Trophoblast cell (in vitro differentiated cells and primary cell): ENCODE results near the gene POLA1.
"Not testable (repeated sequence)": the region's sequence is repeated elsewhere in the genome, so short reads cannot be mapped to it uniquely, and the experiment has no call there.

Experiments used
- DNase-seq, 2 donors: peaks; one replicate each; pipeline ENCODE4 v3.0.0-alpha.2; 2016
- H2AFZ ChIP-seq: 2 replicates; pipeline ENCODE4 v1.6.1; 2013; ENCODE audit warnings: low read length, moderate library complexity, mild to moderate bottlenecking; ENCODE audit not compliant: insufficient read depth, poor library complexity
- H2AK5ac ChIP-seq: 2 replicates; pipeline ENCODE4 v1.6.1; 2013; ENCODE audit warnings: mild to moderate bottlenecking, low read length
- H2BK120ac ChIP-seq: 2 replicates; pipeline ENCODE4 v1.6.1; 2013; ENCODE audit warnings: low read length, mild to moderate bottlenecking, moderate library complexity; ENCODE audit not compliant: insufficient read depth, poor library complexity
- H2BK12ac ChIP-seq: 2 replicates; pipeline ENCODE4 v1.6.1; 2013; ENCODE audit warnings: mild to moderate bottlenecking, low read length, moderate library complexity
- H2BK5ac ChIP-seq: 2 replicates; pipeline ENCODE4 v1.6.1; 2013; ENCODE audit warnings: low read length, low read depth, moderate library complexity, mild to moderate bottlenecking; ENCODE audit not compliant: poor library complexity
- H3K14ac ChIP-seq: 2 replicates; pipeline ENCODE4 v1.6.1; 2013; ENCODE audit warnings: mild to moderate bottlenecking, low read length
- H3K18ac ChIP-seq: 2 replicates; pipeline ENCODE4 v1.6.1; 2013; ENCODE audit warnings: mild to moderate bottlenecking, low read length
- H3K23ac ChIP-seq: 2 replicates; pipeline ENCODE4 v1.6.1; 2013; ENCODE audit warnings: low read length
- H3K27ac ChIP-seq: 2 replicates; pipeline ENCODE4 v1.5.1; 2013; ENCODE audit warnings: low read depth, mild to moderate bottlenecking, inconsistent platforms, low read length, moderate library complexity
- H3K27me3 ChIP-seq: 2 replicates; pipeline ENCODE4 v1.6.1; 2013; ENCODE audit warnings: inconsistent platforms, mild to moderate bottlenecking, low read length, moderate library complexity; ENCODE audit not compliant: insufficient read depth
- H3K36me3 ChIP-seq, 2 experiments: 1 replicate in 1 of 2; 2 replicates in 1 of 2; pipeline ENCODE4 v1.6.1; 2013; ENCODE audit warnings: low read length in 2 of 2, mild to moderate bottlenecking in 2 of 2, moderate library complexity in 1 of 2; ENCODE audit not compliant: insufficient read depth in 2 of 2, control insufficient read depth in 1 of 2
- H3K4ac ChIP-seq: 2 replicates; pipeline ENCODE4 v1.6.1; 2013; ENCODE audit warnings: low read depth, mild to moderate bottlenecking, low read length, moderate library complexity
- H3K4me1 ChIP-seq, 2 experiments: 1 replicate in 1 of 2; 2 replicates in 1 of 2; pipeline ENCODE4 v1.6.1; 2013; ENCODE audit warnings: low read length in 2 of 2, mild to moderate bottlenecking in 2 of 2, moderate library complexity in 1 of 2; ENCODE audit not compliant: insufficient read depth in 2 of 2, control insufficient read depth in 1 of 2
- H3K4me2 ChIP-seq: 2 replicates; pipeline ENCODE4 v1.6.1; 2013; ENCODE audit warnings: inconsistent platforms, mild to moderate bottlenecking, low read length, moderate library complexity
- H3K4me3 ChIP-seq: 2 replicates; pipeline ENCODE4 v1.5.1; 2013; ENCODE audit warnings: mild to moderate bottlenecking, low read depth, low read length, inconsistent platforms
- H3K79me1 ChIP-seq: one replicate; pipeline ENCODE4 v1.6.1; 2013; ENCODE audit warnings: low read length
- H3K79me2 ChIP-seq: 2 replicates; pipeline ENCODE4 v1.6.1; 2013; ENCODE audit warnings: low read length, mild to moderate bottlenecking; ENCODE audit not compliant: control insufficient read depth, insufficient read depth, poor library complexity
- H3K9ac ChIP-seq: 2 replicates; pipeline ENCODE4 v1.6.1; 2013; ENCODE audit warnings: mild to moderate bottlenecking, low read length
- H3K9me3 ChIP-seq: 2 replicates; pipeline ENCODE4 v1.6.1; 2013; ENCODE audit warnings: low read depth, mild to moderate bottlenecking, control low read depth, inconsistent platforms, low read length; ENCODE audit not compliant: insufficient read depth
- H4K12ac ChIP-seq: 2 replicates; pipeline ENCODE4 v1.6.1; 2013; ENCODE audit warnings: low read depth, mild to moderate bottlenecking, low read length, moderate library complexity
- H4K8ac ChIP-seq: 2 replicates; pipeline ENCODE4 v1.6.1; 2013; ENCODE audit warnings: low read depth, mild to moderate bottlenecking, low read length, moderate library complexity
- H4K91ac ChIP-seq: one replicate; pipeline ENCODE4 v1.6.1; 2013; ENCODE audit warnings: low read depth, mild to moderate bottlenecking, low read length, moderate library complexity
- WGBS: extraction: QIAGEN DNeasy Blood & Tissue Kit; methylation state at CpG from one replicate; pipeline ENCODE4 v1.1.7; 2013; ENCODE audit warnings: missing lambda C conversion rate; ENCODE audit not compliant: insufficient read length, insufficient coverage; ENCODE audit errors: extremely low coverage; 5-methylcytosine and 5-hydroxymethylcytosine counted together

Gene POLA1

DNA sequence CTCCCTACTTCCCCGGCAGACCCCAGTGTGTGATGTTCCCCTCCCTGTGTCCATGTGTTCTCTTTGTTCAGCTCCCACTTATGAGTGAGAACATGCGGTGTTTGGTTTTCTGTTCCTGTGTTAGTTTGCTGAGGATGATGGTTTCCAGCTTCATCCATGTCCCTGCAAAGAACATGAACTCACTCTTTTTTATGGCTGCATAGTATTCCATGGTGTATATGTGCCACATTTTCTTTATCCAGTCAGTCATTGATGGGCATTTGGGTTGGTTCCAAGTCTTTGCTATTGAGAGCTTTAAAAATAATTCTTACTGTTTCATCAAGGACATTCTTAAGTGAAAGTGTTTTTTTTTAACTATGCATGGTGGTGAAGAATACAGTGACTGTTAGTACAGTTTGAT, 126.1 kb downstream of the POLA1 start:
- H2AFZ ChIP-seq, H3K9ac ChIP-seq, H3K9me3 ChIP-seq, H2BK5ac ChIP-seq, H3K79me2 ChIP-seq, H3K4ac ChIP-seq, H3K79me1 ChIP-seq, H3K4me3 ChIP-seq, H3K18ac ChIP-seq, H4K91ac ChIP-seq, H2BK120ac ChIP-seq, DNase-seq, H3K27ac ChIP-seq, H3K4me2 ChIP-seq, H3K23ac ChIP-seq, H4K8ac ChIP-seq, H2AK5ac ChIP-seq, H3K4me1 ChIP-seq, H3K36me3 ChIP-seq, H3K27me3 ChIP-seq, H3K14ac ChIP-seq, H4K12ac ChIP-seq, H2BK12ac ChIP-seq: not testable (repeated sequence)
- WGBS: no CpG with 5 or more reads among the region's 2 CpGs

DNA sequence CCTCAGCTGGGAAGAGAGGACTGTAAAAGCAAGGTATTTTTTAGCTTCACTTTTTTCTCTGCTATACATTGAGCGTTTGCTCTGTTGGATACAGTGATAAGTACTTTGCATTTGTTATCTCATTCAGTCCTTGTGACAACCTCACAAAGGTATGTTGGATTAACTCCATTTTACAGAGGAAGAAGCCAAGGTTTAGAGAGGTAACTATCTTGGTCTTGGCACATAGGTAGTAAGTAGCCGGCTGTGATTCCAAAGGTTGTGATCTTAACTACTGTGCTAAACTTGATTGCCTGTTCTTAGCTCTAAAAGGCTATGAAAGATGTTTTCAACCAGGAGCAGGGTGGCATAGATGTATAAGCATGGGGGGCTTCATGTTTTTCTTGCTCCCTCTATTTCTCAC, 134.4 kb downstream of the POLA1 start:
- no peak overlapping the region for H3K18ac ChIP-seq
- no peaks in the 10 kb centered on the region for H3K79me1 ChIP-seq
- H2AFZ ChIP-seq: no peak overlapping the region
- no peak overlapping the region for H3K4me3 ChIP-seq
- no peaks in the 10 kb centered on the region for H3K79me2 ChIP-seq
- H3K4me1 ChIP-seq: no peaks in the 10 kb centered on the region
- no peak overlapping the region for H2BK12ac ChIP-seq
- WGBS: no CpG with 5 or more reads among the region's 2 CpGs
- H2BK5ac ChIP-seq: no peak overlapping the region
- H4K8ac ChIP-seq: no peak overlapping the region
- H3K9ac ChIP-seq: no peak overlapping the region
- no peak overlapping the region for H4K12ac ChIP-seq
- no peak overlapping the region for H3K4ac ChIP-seq
- DNase-seq: no peak
- H3K27ac ChIP-seq: no peak overlapping the region
- H3K23ac ChIP-seq: no peak overlapping the region
- no peaks in the 10 kb centered on the region for H3K27me3 ChIP-seq
- no peak overlapping the region for H2BK120ac ChIP-seq
- no peaks in the 10 kb centered on the region for H3K9me3 ChIP-seq
- H3K14ac ChIP-seq: no peak overlapping the region
- no peak overlapping the region for H4K91ac ChIP-seq
- no peak overlapping the region for H3K4me2 ChIP-seq
- H2AK5ac ChIP-seq: no peak overlapping the region
- peaks cover 3 to 5% of the 10 kb centered on the region in 2 experiments for H3K36me3 ChIP-seq

DNA sequence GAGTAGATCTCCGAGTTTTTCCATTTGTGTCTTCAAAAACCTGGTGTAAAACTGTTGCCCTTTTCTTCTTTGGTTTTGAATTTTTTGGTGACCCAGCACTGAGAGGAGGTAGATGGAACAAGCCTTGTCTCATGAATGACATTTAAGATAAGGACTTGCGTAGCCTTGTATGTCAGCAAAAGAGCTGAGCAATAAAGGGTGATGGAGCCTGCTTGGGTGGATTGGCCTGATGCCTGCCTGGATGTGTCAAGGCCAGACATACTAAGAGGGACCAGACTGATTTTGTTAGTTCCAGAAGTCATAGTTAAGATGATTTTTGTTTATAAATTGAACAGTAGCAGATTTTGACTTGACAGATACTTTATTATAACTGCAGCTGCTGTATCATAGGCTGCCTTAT, 134.9 kb downstream of the POLA1 start:
- H3K9ac ChIP-seq: no peak overlapping the region
- H3K79me1 ChIP-seq: no peaks in the 10 kb centered on the region
- H3K79me2 ChIP-seq: no peaks in the 10 kb centered on the region
- no peak overlapping the region for H4K12ac ChIP-seq
- no peaks in the 10 kb centered on the region for H3K9me3 ChIP-seq
- H3K36me3 ChIP-seq: peaks cover 3 to 5% of the 10 kb centered on the region in 2 experiments
- no peaks in the 10 kb centered on the region for H3K27me3 ChIP-seq
- WGBS: no CpG with 5 or more reads among the region's 2 CpGs
- H3K4ac ChIP-seq: no peak overlapping the region
- no peak overlapping the region for H3K18ac ChIP-seq
- no peak for DNase-seq
- H4K8ac ChIP-seq: no peak overlapping the region
- H3K4me1 ChIP-seq: no peaks in the 10 kb centered on the region
- H2BK120ac ChIP-seq: no peak overlapping the region
- no peak overlapping the region for H2BK12ac ChIP-seq
- no peak overlapping the region for H3K4me2 ChIP-seq
- no peak overlapping the region for H2AK5ac ChIP-seq
- H3K4me3 ChIP-seq: no peak overlapping the region
- no peak overlapping the region for H2BK5ac ChIP-seq
- no peak overlapping the region for H3K14ac ChIP-seq
- H3K27ac ChIP-seq: no peak overlapping the region
- no peak overlapping the region for H3K23ac ChIP-seq
- H4K91ac ChIP-seq: no peak overlapping the region
- no peak overlapping the region for H2AFZ ChIP-seq

DNA sequence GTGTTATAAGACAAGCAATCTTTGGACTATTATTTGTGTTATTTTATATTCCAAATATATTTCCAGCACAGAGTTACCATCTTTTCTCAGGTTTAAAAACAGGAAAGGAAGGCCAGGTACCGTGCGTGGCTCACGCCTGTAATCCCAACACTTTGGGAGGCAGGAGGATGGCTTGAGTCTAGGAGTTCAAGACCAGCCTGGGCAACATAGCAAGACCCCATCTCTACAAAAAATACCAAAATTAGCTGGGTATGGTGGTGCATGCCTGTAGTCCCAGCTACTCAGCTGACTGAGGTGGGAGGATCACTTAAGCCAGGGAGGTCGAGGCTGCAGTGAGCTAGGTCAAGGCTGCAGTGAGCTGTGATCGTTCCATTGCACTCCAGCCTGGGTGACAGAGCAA, 140.0 kb downstream of the POLA1 start:
- no peak overlapping the region for H2BK5ac ChIP-seq
- H3K23ac ChIP-seq: no peak overlapping the region
- no peak overlapping the region for H3K27ac ChIP-seq
- DNase-seq: no peak
- H3K9me3 ChIP-seq: no peaks in the 10 kb centered on the region
- no peak overlapping the region for H3K18ac ChIP-seq
- H4K8ac ChIP-seq: no peak overlapping the region
- WGBS: no CpG with 5 or more reads among the region's 5 CpGs
- H3K4me2 ChIP-seq: no peak overlapping the region
- no peaks in the 10 kb centered on the region for H3K4me1 ChIP-seq
- no peak overlapping the region for H2BK120ac ChIP-seq
- H2AK5ac ChIP-seq: no peak overlapping the region
- H3K79me1 ChIP-seq: no peaks in the 10 kb centered on the region
- H3K79me2 ChIP-seq: no peaks in the 10 kb centered on the region
- H2BK12ac ChIP-seq: no peak overlapping the region
- H3K4me3 ChIP-seq: no peak overlapping the region
- H2AFZ ChIP-seq: no peak overlapping the region
- H3K27me3 ChIP-seq: no peaks in the 10 kb centered on the region
- H3K9ac ChIP-seq: no peak overlapping the region
- H3K14ac ChIP-seq: no peak overlapping the region
- no peak overlapping the region for H4K12ac ChIP-seq
- H3K36me3 ChIP-seq: peaks cover 0 to 3% of the 10 kb centered on the region in 2 experiments
- H4K91ac ChIP-seq: no peak overlapping the region
- no peak overlapping the region for H3K4ac ChIP-seq
